Stomach (tissue), 9 donors: Measurements from ENCODE around the gene PCK2. TPM values are rescaled to one million over a fixed set of nuclear protein-coding genes. Genes with fewer than 3 reads are reported as not detected.

ENCODE experiments used
- DNase-seq, 2 donors: peaks; one replicate each; pipeline versions ENCODE4 v3.0.0 to v3.0.0-alpha.2; 2013 to 2019
- H3K27ac ChIP-seq, 5 donors: fragments of 200-600 bp in 4 of 5; sonication (generic) in 4 of 5; one replicate each; pipeline ENCODE4 v1.5.1; 2013 to 2019; ENCODE audit warnings: mild to moderate bottlenecking in 1 of 5, moderate library complexity in 1 of 5
- H3K27me3 ChIP-seq, 3 donors: fragments of 200-600 bp; sonication (generic); one replicate each; pipeline ENCODE4 v1.5.1; 2017 to 2019; ENCODE audit warnings: mixed run types in 1 of 3
- H3K36me3 ChIP-seq, 4 donors: fragments of 200-600 bp; sonication (generic); 1 replicate in 3 of 4; 2 replicates in 1 of 4; pipeline ENCODE4 v1.5.1; 2016 to 2019
- H3K4me1 ChIP-seq, 4 donors: fragments of 200-600 bp; sonication (generic); one replicate each; pipeline ENCODE4 v1.5.1; 2016 to 2019
- H3K4me3 ChIP-seq, 4 donors: fragments of 200-600 bp; sonication (generic) in 3 of 4; one replicate each; pipeline ENCODE4 v1.5.1; 2016 to 2019; ENCODE audit warnings: mild to moderate bottlenecking in 1 of 4
- H3K9me3 ChIP-seq, 4 donors: fragments of 200-600 bp; sonication (generic); one replicate each; pipeline ENCODE4 v1.5.1; 2016 to 2019
- CTCF ChIP-seq, 7 experiments: fragments of 450-650 bp in 4 of 7; fragments of 200-600 bp in 3 of 7; sonication (generic) in 3 of 7; IDR thresholded peaks; one replicate each; pipeline ENCODE4 v1.5.1; 2016 to 2019; ENCODE audit warnings: antibody characterized with exemption in 7 of 7, control low read depth in 2 of 7, mild to moderate bottlenecking in 1 of 7
- EP300 ChIP-seq: sonication (generic); formaldehyde crosslinking; IDR thresholded peaks from one replicate; pipeline ENCODE4 v1.6.1; 2017; ENCODE audit warnings: antibody characterized with exemption
- POLR2A ChIP-seq, 4 donors: fragments of 450-650 bp; IDR thresholded peaks; one replicate each; pipeline ENCODE4 v1.6.1; 2016; ENCODE audit warnings: antibody characterized with exemption in 4 of 4, control low read depth in 2 of 4, mild to moderate bottlenecking in 1 of 4, moderate library complexity in 1 of 4
- POLR2AphosphoS5 ChIP-seq, 3 donors: sonication (generic); formaldehyde crosslinking; IDR thresholded peaks; one replicate each; pipeline ENCODE4 v1.6.1; 2016; ENCODE audit warnings: antibody characterized with exemption in 3 of 3
- WGBS, 5 donors: extraction: QIAGEN DNeasy Blood & Tissue Kit in 3 of 5; methylation state at CpG; one replicate each; pipeline versions ENCODE4 v1.1.5 to v1.1.7; 2013 to 2018; 5-methylcytosine and 5-hydroxymethylcytosine counted together
- intact Hi-C: fragments of 100-400 bp; cut with DNase I; formaldehyde crosslinking; loops from one replicate; pipeline ENCODE4 v1.15.1; 2023; ENCODE audit warnings: low total_unique reads
- polyA plus RNA-seq, 3 donors: library from polyadenylated mRNA; stranded (reverse); fragments of 200-250 nt; gene quantifications; one replicate each; pipeline ENCODE4 v1.2.3, GENCODE V29; 2013
- total RNA-seq, 5 donors: library from RNA; depleted of rRNA; stranded (reverse); fragments of >200 nt; gene quantifications; one replicate each; pipeline versions ENCODE4 v1.1.0 to v1.2.3, GENCODE V29; 2014 to 2016
- donor health status: healthy with polysubstance abuse.
- donor health status: Bipolar disorder and iron deficiency.
- donor health status: healthy.

PCK2 gene
- total and polyA plus RNA-seq, 8 donors = 2.3 to 168 (median 14.6) TPM

DNA sequence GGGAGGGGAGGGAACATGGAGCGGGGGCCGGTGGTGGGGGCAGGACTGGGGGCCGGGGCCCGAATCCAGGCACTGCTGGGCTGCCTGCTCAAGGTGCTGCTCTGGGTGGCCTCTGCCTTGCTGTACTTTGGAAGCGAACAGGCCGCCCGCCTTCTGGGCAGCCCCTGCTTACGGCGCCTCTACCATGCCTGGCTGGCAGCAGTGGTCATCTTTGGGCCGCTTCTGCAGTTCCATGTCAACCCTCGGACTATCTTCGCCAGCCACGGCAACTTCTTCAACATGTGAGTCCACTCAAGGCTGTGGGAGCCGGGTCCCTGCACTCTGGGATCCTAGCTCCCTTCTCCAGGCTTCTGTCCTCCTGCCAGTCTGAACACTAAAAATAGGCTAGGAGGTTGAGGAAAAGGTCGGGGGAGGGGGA, 37.4 kb downstream of the PCK2 start:
- Histone ChIP-seq H3K36me3 (no peaks in the 10 kb centered on the region), H3K9me3 (no peaks in the 10 kb centered on the region), H3K27me3 (no peaks in the 10 kb centered on the region), H3K4me3 (no peak overlapping the region), H3K27ac (peak overlapping the region in 3 of 5 donors; percentile 29 to 59 (median 47)), H3K4me1 (peaks cover 4 to 34% (median 31%) of the 10 kb centered on the region in 4 donors)
- TF ChIP-seq CTCF (IDR thresholded peaks at IDR 0.05) = no peak
- no peak for TF ChIP-seq EP300
- no peak for TF ChIP-seq POLR2AphosphoS5 (IDR thresholded peaks at IDR 0.05)
- no peak for TF ChIP-seq POLR2A (IDR thresholded peaks at IDR 0.05)
- intact Hi-C loops = no loop called here
- DNase-seq = no peak
- WGBS, 5 donors = 82 to 89% (median 85%) methylated on average over 8 to 15 of the region's 15 CpGs

GRCh38 chr14:24132061-24132685, 38.1 kb downstream of the PCK2 start:
- 43 to 73% (median 51%) methylated on average over 19 to 24 of the region's 24 CpGs for WGBS, 5 donors
- peaks cover 0 to 2% (median under 1%) of the 10 kb centered on the region in 4 donors for H3K36me3 ChIP-seq
- no peaks in the 10 kb centered on the region for H3K27me3 ChIP-seq
- H3K4me1 ChIP-seq = peaks cover 9 to 40% (median 38%) of the 10 kb centered on the region in 4 donors
- DNase-seq = peak; percentile 46 to 80
- TF ChIP-seq CTCF (IDR thresholded peaks at IDR 0.05) = no peak
- no peak for TF ChIP-seq EP300
- TF ChIP-seq POLR2AphosphoS5 (IDR thresholded peaks at IDR 0.05) = peak in 1 of 3 donors; percentile 50
- intact Hi-C loops = no loop called here
- no peak overlapping the region for H3K4me3 ChIP-seq
- H3K27ac ChIP-seq = peak overlapping the region; percentile 13 to 59 (median 47)
- H3K9me3 ChIP-seq = no peaks in the 10 kb centered on the region

GRCh38 chr14:24132976-24133375, 38.9 kb downstream of the PCK2 start:
- Histone ChIP-seq H3K4me1 (peaks cover 12 to 48% (median 46%) of the 10 kb centered on the region in 4 donors), H3K9me3 (no peaks in the 10 kb centered on the region), H3K36me3 (peaks cover 7 to 10% (median 9%) of the 10 kb centered on the region in 4 donors), H3K27me3 (no peaks in the 10 kb centered on the region), H3K4me3 (no peak overlapping the region), H3K27ac (peak overlapping the region in 1 of 5 donors; percentile 53)
- no peak for DNase-seq
- TF ChIP-seq POLR2A (IDR thresholded peaks at IDR 0.05) (no peak), EP300 (no peak), CTCF (IDR thresholded peaks at IDR 0.05) (no peak), POLR2AphosphoS5 (IDR thresholded peaks at IDR 0.05) (no peak)
- intact Hi-C loops = no loop called here
- WGBS, 5 donors = 91 to 98% (median 96%) methylated on average over 2 of the region's 2 CpGs

DNA sequence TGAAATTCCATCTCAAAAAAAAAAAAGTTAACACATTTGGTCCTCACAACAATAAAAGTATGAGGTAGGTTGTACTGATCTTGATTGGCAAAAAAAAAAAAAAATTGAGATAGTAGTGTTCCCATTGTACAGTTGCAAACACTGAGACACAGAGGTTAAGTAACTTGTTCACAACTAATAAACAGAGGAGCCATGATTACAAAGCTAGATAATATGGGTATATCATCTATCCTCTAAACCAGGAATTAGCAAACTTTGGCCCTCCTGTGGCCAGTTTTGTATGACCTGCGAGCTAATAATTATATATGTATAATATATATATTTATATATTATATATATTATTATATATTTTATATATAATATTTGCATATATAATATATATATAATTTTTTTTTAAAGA, 39.6 kb downstream of the PCK2 start:
- no peak for DNase-seq
- H3K27ac ChIP-seq = no peak overlapping the region
- intact Hi-C loops = no loop called here
- H3K27me3 ChIP-seq = no peaks in the 10 kb centered on the region
- H3K36me3 ChIP-seq = peaks cover 14 to 18% (median 16%) of the 10 kb centered on the region in 4 donors
- 83 to 93% (median 89%) methylated on average over 1 of the region's 1 CpG for WGBS, 5 donors
- H3K4me1 ChIP-seq = peaks cover 12 to 55% (median 52%) of the 10 kb centered on the region in 4 donors
- H3K4me3 ChIP-seq = no peak overlapping the region
- H3K9me3 ChIP-seq = no peaks in the 10 kb centered on the region
- TF ChIP-seq CTCF (IDR thresholded peaks at IDR 0.05) = no peak
- no peak for TF ChIP-seq POLR2A (IDR thresholded peaks at IDR 0.05)
- TF ChIP-seq EP300 = no peak
- no peak for TF ChIP-seq POLR2AphosphoS5 (IDR thresholded peaks at IDR 0.05)
